ENCODE data around the gene LMOD2.

Gene LMOD2

GRCh38 chr7:123641901-123642300, 13.8 kb upstream of the LMOD2 start:
- H4K20me1 ChIP-seq (ENCODE audit: insufficient read depth, low read length): no peaks in the 10 kb centered on the region
- TF ChIP-seq CTCF (IDR thresholded peaks at IDR 0.05; ENCODE audit: low read length) (no peak), EZH2 (IDR thresholded peaks at IDR 0.05; ENCODE audit: borderline replicate concordance, low read length) (no peak)

GRCh38 chr7:123643495-123644441, 11.9 kb upstream of the LMOD2 start:
- no peaks in the 10 kb centered on the region for H3F3A ChIP-seq (ENCODE audit: insufficient read depth, low read length)
- H3K36me3 ChIP-seq (ENCODE audit: insufficient read depth, low read length): no peaks in the 10 kb centered on the region
- TF ChIP-seq EZH2 (IDR thresholded peaks at IDR 0.05; ENCODE audit: borderline replicate concordance, low read length) (no peak), CTCF (IDR thresholded peaks at IDR 0.05; ENCODE audit: low read length) (no peak)
- no peaks in the 10 kb centered on the region for H3K79me2 ChIP-seq (ENCODE audit: insufficient read depth, low read length)
- no peaks in the 10 kb centered on the region for H4K20me1 ChIP-seq (ENCODE audit: insufficient read depth, low read length)
- no peak overlapping the region for H3K9ac ChIP-seq (ENCODE audit: low read length)
- no peak overlapping the region for H2AFZ ChIP-seq (ENCODE audit: low read length)
- no peaks in the 10 kb centered on the region for H3K9me3 ChIP-seq (ENCODE audit: low read length)
- H3K27me3 ChIP-seq (ENCODE audit: insufficient read depth, low read length): no peaks in the 10 kb centered on the region; the same call in 1 of the 2 replicates
- no peak overlapping the region for H3K4me3 ChIP-seq (ENCODE audit: low read depth, low read length, poor library complexity, severe bottlenecking)
- no peaks in the 10 kb centered on the region for H3K9me2 ChIP-seq (ENCODE audit: low read depth, low read length)
- H3K4me1 ChIP-seq (ENCODE audit: insufficient read depth, low read length, severe bottlenecking): no peaks in the 10 kb centered on the region
- no peak overlapping the region for H3K4me2 ChIP-seq (ENCODE audit: low read length)
- no peak overlapping the region for H3K27ac ChIP-seq (ENCODE audit: low read depth, low read length, poor library complexity, severe bottlenecking)

More at GRCh38 chr7:123641901-123642300, 13.8 kb upstream of the LMOD2 start:
- H3K9me2 ChIP-seq (ENCODE audit: low read depth, low read length): no peaks in the 10 kb centered on the region
- no peak overlapping the region for H3K4me3 ChIP-seq (ENCODE audit: low read depth, low read length, poor library complexity, severe bottlenecking)
- H3K4me1 ChIP-seq (ENCODE audit: insufficient read depth, low read length, severe bottlenecking): no peaks in the 10 kb centered on the region
- no peak overlapping the region for H2AFZ ChIP-seq (ENCODE audit: low read length)
- H3K27me3 ChIP-seq (ENCODE audit: insufficient read depth, low read length): no peaks in the 10 kb centered on the region; the same call in 1 of the 2 replicates
- H3K27ac ChIP-seq (ENCODE audit: low read depth, low read length, poor library complexity, severe bottlenecking): no peak overlapping the region
- no peak overlapping the region for H3K9ac ChIP-seq (ENCODE audit: low read length)
- H3K4me2 ChIP-seq (ENCODE audit: low read length): no peak overlapping the region
- no peaks in the 10 kb centered on the region for H3K9me3 ChIP-seq (ENCODE audit: low read length)
- no peaks in the 10 kb centered on the region for H3F3A ChIP-seq (ENCODE audit: insufficient read depth, low read length)
- no peaks in the 10 kb centered on the region for H3K36me3 ChIP-seq (ENCODE audit: insufficient read depth, low read length)
- no peaks in the 10 kb centered on the region for H3K79me2 ChIP-seq (ENCODE audit: insufficient read depth, low read length)

GRCh38 chr7:123645516-123645915, 10.2 kb upstream of the LMOD2 start:
- H2AFZ ChIP-seq (ENCODE audit: low read length): no peak overlapping the region
- TF ChIP-seq CTCF (IDR thresholded peaks at IDR 0.05; ENCODE audit: low read length): no peak
- no peak for TF ChIP-seq EZH2 (IDR thresholded peaks at IDR 0.05; ENCODE audit: borderline replicate concordance, low read length)
- no peak overlapping the region for H3K4me3 ChIP-seq (ENCODE audit: low read depth, low read length, poor library complexity, severe bottlenecking)
- H3K27ac ChIP-seq (ENCODE audit: low read depth, low read length, poor library complexity, severe bottlenecking): no peak overlapping the region
- H4K20me1 ChIP-seq (ENCODE audit: insufficient read depth, low read length): no peaks in the 10 kb centered on the region
- H3K9ac ChIP-seq (ENCODE audit: low read length): no peak overlapping the region
- H3K9me2 ChIP-seq (ENCODE audit: low read depth, low read length): no peaks in the 10 kb centered on the region
- H3K36me3 ChIP-seq (ENCODE audit: insufficient read depth, low read length): no peaks in the 10 kb centered on the region
- H3F3A ChIP-seq (ENCODE audit: insufficient read depth, low read length): no peaks in the 10 kb centered on the region
- H3K27me3 ChIP-seq (ENCODE audit: insufficient read depth, low read length): no peaks in the 10 kb centered on the region; the same call in 1 of the 2 replicates
- H3K9me3 ChIP-seq (ENCODE audit: low read length): no peaks in the 10 kb centered on the region
- no peaks in the 10 kb centered on the region for H3K79me2 ChIP-seq (ENCODE audit: insufficient read depth, low read length)
- H3K4me2 ChIP-seq (ENCODE audit: low read length): no peak overlapping the region
- no peaks in the 10 kb centered on the region for H3K4me1 ChIP-seq (ENCODE audit: insufficient read depth, low read length, severe bottlenecking)

Measured in OCI-LY1 (cell line).